Hypothalamus (tissue), 51 donors: ENCODE data around the gene ATP8A1.
"Not testable (repeated sequence)": the region's sequence is repeated elsewhere in the genome, so short reads cannot be mapped to it uniquely, and the experiment has no call there.

Experiments
- DNase-seq, 51 donors: peaks; one replicate each; lab custom pipeline; 2025; lab: John Stamatoyannopoulos, UW

The ATP8A1 gene

GRCh38 chr4:42390622-42391354 is 266.1 kb downstream of the ATP8A1 start:
- no peak for DNase-seq

DNA sequence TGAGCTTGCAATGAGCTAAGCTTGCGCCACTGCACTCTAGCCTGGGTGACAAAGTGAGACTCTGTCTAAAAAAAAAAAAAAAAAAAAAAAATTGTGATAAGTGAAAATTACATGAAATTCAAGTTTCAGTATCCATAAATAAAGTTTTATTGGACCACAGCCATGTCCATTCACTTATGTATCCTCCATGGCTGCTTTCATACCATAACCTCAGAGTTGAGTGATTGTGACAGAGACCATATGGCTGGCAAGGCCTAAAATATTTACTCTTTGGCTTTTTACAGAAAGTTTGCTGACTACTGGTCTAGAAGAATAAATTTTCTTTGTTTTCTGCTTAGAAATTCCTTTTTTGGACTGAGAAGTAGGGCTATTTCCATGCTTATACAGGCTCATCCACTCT is 271.4 kb downstream of the ATP8A1 start:
- no peak for DNase-seq

- DNase-seq, result no peak
These were observed 275.2 kb downstream of the ATP8A1 start for GRCh38 chr4:42381666-42382065.

GRCh38 chr4:42377497-42377896 is 279.4 kb downstream of the ATP8A1 start:
- DNase-seq, result no peak

- not testable (repeated sequence) for DNase-seq
These were observed 284.6 kb downstream of the ATP8A1 start for GRCh38 chr4:42372303-42372702.

GRCh38 chr4:42371305-42372252 is 285.3 kb downstream of the ATP8A1 start:
- peak in 5 of 51 donors; percentile 1 to 15 (median 3) for DNase-seq

GRCh38 chr4:42369489-42369888 is 287.4 kb downstream of the ATP8A1 start:
- DNase-seq, result no peak

GRCh38 chr4:42366959-42367358 is 289.9 kb downstream of the ATP8A1 start:
- no peak for DNase-seq

GRCh38 chr4:42364266-42365053 is 292.4 kb downstream of the ATP8A1 start:
- DNase-seq, result no peak

- DNase-seq, result no peak
These were observed 293.3 kb downstream of the ATP8A1 start for GRCh38 chr4:42363614-42364013.

- no peak for DNase-seq
These were observed 294.3 kb downstream of the ATP8A1 start for GRCh38 chr4:42362591-42362990.

DNA sequence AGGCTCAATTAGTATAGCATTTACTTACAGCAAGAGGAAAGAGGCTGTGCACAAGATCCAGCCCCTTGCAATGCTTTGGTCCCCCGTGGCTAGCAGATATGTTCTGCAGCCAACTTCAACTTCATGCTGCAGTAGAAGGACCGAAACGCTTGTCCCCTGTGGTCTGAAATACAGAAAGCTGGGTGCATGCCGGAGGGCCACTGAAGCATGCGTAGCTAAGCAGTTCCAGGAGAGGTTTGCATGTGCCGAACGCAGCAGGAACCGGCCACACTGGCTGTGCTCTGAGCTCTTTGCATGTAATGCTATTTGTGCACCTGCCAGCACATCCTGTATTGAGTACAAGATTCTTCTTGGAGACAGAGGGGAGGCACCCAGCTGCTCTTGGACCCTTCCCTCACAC is 295.4 kb downstream of the ATP8A1 start:
- DNase-seq, result no peak

GRCh38 chr4:42360256-42360669 is 296.6 kb downstream of the ATP8A1 start:
- no peak for DNase-seq

DNA sequence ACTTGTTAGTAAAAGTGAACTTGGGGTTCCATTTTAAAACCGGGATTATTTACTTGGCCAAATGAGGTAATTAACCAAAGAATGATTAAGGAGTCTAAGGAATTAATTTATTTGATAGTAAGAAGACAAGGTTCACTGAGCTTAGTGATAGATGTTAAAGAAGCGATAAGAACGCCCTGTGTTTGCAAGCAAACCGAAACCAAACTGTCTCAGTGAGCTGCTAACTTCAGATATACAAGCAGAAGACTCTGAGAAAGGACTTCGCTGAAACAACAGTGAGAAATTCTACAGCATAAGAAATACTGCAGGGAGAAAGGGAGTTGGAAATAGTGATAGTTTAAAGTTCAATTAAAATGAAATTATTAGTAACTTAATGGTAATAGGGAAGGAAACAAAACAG is 297.2 kb downstream of the ATP8A1 start:
- no peak for DNase-seq
